HG03135 (cell line): ENCODE data around the gene BRAP.
"Not testable (repeated sequence)": the region's sequence is repeated elsewhere in the genome, so short reads cannot be mapped to it uniquely, and the experiment has no call there.

Experiments
- ATAC-seq: cut with Tn5 transposase; IDR thresholded peaks from one replicate; pipeline ENCODE4 v1.9.1; 2021; ENCODE audit warnings: mild to moderate bottlenecking, moderate library complexity; ENCODE audit not compliant: unreplicated experiment

Gene BRAP

GRCh38 chr12:111617841-111618240, 67.9 kb downstream of the BRAP start:
- not testable (repeated sequence) for ATAC-seq

- no peak for ATAC-seq
These were observed 69.6 kb downstream of the BRAP start for GRCh38 chr12:111616177-111616623.

GRCh38 chr12:111607239-111607638, 78.5 kb downstream of the BRAP start:
- no peak for ATAC-seq

- ATAC-seq = no peak
These were observed 79.0 kb downstream of the BRAP start for GRCh38 chr12:111606767-111607230.

GRCh38 chr12:111605911-111606766, 79.6 kb downstream of the BRAP start:
- ATAC-seq = no peak

GRCh38 chr12:111602857-111603256, 82.9 kb downstream of the BRAP start:
- not testable (repeated sequence) for ATAC-seq

GRCh38 chr12:111602348-111602747, 83.4 kb downstream of the BRAP start:
- ATAC-seq = no peak

- ATAC-seq = not testable (repeated sequence)
These were observed 84.8 kb downstream of the BRAP start for GRCh38 chr12:111600986-111601385.

- no peak for ATAC-seq
These were observed 85.5 kb downstream of the BRAP start for GRCh38 chr12:111600205-111600642.

- peak; percentile 58 for ATAC-seq
These were observed 86.1 kb downstream of the BRAP start for GRCh38 chr12:111599453-111600204.

- peak; percentile 44 for ATAC-seq
These were observed 86.9 kb downstream of the BRAP start, which contains the start of gene ATXN2 for GRCh38 chr12:111598637-111599452. TSS of gene ATXN2 (minus strand) at chr12:111599315. CDS start at chr12:111599034, 281 bp downstream.

- peak; percentile 7 for ATAC-seq
These were observed 87.7 kb downstream of the BRAP start for GRCh38 chr12:111597831-111598636.

GRCh38 chr12:111596985-111597830, 88.5 kb downstream of the BRAP start:
- no peak for ATAC-seq

- not testable (repeated sequence) for ATAC-seq
These were observed 90.4 kb downstream of the BRAP start for GRCh38 chr12:111595341-111595835.
